IPS-18c (cell line): ENCODE measurements around the gene CEMP1.
"Not testable (repeated sequence)": the region's sequence is repeated elsewhere in the genome, so short reads cannot be mapped to it uniquely, and the experiment has no call there.

ENCODE experiments used
- H3K4me3 ChIP-seq: 2 replicates; pipeline ENCODE4 v1.7.0; 2013; ENCODE audit warnings: low read depth, mild to moderate bottlenecking, low read length, moderate library complexity; ENCODE audit not compliant: insufficient read depth
- H3K9me3 ChIP-seq: one replicate; pipeline ENCODE4 v1.6.1; 2013; ENCODE audit warnings: mild to moderate bottlenecking, low read length, moderate library complexity; ENCODE audit not compliant: control insufficient read depth, insufficient read depth

Gene CEMP1, protein sequence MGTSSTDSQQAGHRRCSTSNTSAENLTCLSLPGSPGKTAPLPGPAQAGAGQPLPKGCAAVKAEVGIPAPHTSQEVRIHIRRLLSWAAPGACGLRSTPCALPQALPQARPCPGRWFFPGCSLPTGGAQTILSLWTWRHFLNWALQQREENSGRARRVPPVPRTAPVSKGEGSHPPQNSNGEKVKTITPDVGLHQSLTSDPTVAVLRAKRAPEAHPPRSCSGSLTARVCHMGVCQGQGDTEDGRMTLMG

DNA sequence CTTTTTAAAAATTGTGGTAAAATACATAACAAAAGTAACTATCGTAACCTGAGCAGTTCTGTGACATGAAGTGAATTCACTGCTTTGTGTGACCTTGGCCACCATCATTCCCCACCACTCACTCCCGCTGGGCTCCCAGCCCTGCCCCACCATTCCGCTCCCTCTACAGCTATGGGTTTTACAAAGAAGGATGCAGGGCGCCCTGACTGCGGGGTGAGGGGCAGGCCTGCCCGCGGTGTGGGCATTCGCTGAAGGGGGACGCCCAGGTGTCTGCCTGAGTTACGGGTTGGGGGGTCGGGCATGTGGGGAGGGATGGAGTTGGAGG, at the start of gene CEMP1:
TSS of gene CEMP1 (minus strand) at position 38 of the 325 bp plus-strand sequence. CDS start 335 bp downstream, outside the sequence.
- H3K9me3 ChIP-seq: no peaks in the 10 kb centered on the region
- peak within 1 kb of the TSS; percentile 71 for H3K4me3 ChIP-seq

DNA sequence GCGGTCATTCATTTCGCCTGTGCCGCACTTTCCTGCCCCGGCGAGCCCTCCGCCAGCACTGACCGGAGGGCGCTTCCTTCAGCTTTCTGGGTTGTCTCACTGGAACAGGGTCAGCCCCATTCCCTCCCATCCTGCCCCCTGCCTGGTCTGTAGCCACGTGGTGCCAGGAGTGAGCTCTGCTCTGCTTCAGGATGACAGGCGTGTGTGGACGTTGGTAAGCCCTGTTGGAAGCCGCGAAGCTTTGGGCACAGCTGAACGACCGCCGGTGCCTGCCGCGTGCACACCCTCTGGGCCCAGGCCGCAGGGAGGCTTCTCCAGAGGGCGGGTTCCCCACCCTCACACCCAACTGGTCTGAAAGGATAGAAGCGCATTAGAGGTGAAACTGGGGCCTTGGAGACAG, 49.6 kb upstream of the CEMP1 start:
- H3K9me3 ChIP-seq, H3K4me3 ChIP-seq: not testable (repeated sequence)

DNA sequence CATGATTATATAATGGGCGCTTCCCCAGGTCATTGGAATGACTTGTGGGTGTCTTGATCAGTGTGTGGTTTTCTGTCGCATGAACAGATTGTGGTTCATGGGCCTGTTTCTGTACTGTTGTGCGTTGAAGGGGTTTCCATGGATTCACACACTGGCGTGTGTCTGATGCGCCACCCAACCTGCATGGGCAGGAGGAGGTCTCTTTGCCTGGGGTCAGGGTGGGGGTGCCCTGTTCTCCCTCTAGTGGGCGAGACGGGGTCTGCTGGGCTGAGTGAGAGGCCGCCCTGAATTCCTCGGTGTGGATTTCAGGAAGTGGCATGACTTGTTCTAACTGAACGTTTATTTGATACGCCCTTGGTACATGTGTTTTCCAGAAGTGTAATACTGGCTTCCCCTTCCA, 48.9 kb upstream of the CEMP1 start:
- not testable (repeated sequence) for H3K9me3 ChIP-seq, H3K4me3 ChIP-seq

DNA sequence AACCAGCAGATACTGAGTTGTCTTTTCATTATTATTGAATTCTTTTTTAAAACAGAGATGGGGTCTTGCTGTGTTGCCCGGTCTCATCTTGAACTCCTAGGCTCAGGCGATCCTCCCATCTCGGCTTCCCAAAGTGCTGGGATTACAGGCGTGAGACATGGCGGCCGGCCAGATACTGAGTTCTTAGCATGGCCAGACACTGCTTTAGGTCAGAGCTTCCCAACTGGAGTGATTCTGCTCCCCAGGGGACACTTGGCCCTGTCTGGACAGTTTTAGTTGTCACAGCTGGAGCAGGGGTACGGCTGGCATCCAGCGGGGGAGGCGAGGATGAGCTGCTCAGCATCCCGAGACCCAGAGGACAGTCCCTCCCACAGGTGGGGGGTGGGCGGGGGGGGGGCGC, 47.7 kb upstream of the CEMP1 start:
- H3K9me3 ChIP-seq, H3K4me3 ChIP-seq: not testable (repeated sequence)

DNA sequence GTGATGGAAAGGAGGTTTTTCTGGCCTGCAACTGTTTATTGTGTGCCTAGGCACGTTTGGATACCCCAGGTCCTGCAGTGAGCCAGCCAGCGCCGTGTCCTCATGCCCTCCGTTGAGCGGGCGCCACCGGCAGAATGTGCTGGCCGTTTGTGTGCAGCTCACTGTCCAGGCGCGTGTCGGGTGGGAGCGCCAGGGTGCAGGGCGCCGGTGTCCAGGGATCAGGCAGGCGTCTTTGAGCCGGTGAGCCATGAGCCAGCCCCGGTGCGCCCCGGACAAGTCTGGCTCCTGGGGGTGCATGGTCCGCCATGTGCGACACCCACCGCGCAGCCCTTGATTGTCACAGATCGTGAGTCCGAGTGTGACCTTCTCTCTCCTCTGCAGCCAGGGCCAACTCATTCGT, 45.8 kb upstream of the CEMP1 start:
- not testable (repeated sequence) for H3K9me3 ChIP-seq, H3K4me3 ChIP-seq

DNA sequence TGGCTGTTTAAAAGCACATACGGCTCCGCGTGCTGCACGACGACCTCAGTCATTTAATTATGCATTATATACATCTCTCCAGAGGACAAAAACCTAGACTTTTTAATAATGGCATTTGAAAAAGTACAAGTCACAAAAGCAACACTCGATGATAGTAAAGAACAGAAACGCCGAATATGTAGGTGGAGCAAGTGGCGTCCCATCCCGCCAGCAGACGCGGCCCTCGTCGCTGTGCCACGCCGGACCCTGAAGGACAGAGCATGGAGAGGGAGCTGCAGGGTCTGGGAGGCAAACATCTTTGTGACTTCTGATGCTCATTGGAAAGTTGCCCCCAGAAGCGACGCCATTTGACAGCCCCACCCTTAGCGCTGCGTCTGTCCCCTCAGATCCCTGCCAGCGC, 44.6 kb upstream of the CEMP1 start:
- H3K9me3 ChIP-seq, H3K4me3 ChIP-seq: not testable (repeated sequence)

DNA sequence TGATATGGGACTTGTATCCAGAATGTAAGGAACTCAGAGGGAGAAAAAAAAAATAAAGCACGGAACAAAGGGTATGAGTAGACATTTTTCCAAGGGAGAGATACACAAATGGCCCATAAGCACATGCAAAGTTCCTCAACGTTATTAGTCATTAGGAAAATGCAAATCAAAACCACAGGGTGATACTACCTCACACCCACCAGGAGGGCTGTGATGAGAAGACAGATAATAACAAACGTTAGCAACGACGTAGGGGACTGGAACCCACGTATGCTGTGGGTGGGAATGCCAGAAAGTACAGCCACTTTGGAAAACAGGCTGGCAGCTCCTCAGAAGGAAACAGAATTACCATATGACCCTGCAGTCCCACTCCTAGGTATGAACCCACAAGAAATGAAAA, 41.5 kb upstream of the CEMP1 start:
- H3K4me3 ChIP-seq, H3K9me3 ChIP-seq: not testable (repeated sequence)

DNA sequence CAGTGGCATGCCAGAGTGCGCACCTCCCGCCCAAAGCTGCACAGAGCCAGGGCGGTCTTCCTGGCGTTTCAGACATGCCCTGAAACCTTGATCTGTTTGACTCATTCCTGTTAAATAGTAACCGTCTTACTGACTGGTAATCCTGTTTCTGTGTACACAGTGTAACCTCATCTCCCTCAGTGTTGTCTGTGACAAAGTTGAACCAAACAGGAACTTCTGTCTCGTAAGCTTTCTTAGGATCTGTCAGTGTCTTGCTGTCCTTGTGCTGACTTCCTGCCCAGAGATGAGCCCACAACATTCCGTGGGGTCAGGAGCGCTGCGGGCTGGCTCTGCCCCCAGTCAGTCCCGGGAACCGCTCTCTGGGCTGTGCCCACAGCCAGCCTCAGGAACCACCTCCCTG, 37.4 kb upstream of the CEMP1 start:
- not testable (repeated sequence) for H3K4me3 ChIP-seq

DNA sequence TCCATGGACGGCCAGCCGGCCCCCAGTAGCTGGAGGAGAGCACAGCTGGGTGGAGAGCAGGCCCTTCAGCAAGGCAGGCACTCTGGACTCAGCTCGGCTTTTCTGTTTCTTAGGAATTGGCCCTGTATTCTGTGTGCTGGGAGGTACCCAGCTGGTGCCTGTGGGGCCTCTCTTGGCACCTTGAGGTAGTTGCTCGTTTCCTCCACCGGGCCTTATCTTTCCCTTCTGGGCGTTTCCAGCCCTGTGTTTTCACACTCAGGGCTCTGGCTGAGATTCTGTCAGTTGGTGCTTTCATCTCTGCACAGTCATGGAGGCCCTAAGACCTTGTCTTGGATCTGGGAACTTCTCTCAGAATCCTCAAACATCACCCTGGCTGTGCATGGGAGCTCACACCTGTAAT, 36.3 kb upstream of the CEMP1 start:
- not testable (repeated sequence) for H3K4me3 ChIP-seq, H3K9me3 ChIP-seq

More for the DNA sequence above, 37.4 kb upstream of the CEMP1 start:
- H3K9me3 ChIP-seq: not testable (repeated sequence)

DNA sequence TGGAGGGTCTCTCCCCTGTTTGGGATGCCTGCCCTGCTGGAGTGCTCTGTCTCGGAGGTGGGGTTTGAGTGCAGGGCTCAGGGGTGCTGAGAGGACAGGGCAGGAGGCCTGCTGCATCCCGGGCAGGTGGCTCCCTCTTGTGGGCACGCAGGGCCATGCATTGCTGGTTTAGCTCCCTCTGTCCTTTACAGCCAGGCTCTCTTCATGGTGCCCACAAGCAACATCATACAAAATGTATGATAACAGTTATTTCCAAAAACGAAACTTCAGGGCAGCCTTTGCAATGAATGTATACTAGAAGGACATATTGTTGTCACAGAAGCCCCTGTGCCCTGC, 29.6 kb upstream of the CEMP1 start:
- not testable (repeated sequence) for H3K9me3 ChIP-seq, H3K4me3 ChIP-seq

DNA sequence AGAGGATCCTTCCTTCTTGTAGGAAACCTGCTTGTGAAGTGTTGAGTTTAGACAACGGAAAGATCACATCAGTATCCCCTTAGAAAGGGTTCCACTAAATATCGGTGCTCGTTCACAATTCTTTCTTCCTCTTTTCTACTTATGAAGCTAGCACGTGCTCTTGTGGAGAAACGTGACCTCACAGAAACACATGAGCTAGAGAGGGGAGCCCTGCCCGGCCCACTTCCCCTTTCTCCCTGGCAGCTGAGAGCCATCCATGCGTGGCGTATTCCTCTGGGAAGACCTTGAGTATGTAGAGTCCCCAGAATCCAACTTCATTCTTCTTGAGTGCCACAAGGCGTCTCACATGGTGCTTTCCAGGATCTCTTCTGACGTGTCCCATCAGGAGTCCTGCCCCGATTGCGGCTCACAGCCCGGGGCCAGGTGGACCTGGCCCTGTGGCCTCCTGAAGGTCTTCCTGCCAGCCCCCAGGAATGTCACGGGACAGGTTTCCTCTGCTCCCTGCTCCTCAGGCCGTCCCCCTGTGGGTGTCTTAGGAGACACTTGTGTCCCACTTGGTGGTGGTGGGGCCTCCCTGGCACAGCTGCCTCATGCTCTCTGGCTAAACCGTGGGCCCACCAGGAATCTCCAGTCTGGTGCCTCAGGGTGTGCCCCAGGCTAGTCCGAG, 29.1 kb upstream of the CEMP1 start:
- H3K9me3 ChIP-seq: not testable (repeated sequence)

DNA sequence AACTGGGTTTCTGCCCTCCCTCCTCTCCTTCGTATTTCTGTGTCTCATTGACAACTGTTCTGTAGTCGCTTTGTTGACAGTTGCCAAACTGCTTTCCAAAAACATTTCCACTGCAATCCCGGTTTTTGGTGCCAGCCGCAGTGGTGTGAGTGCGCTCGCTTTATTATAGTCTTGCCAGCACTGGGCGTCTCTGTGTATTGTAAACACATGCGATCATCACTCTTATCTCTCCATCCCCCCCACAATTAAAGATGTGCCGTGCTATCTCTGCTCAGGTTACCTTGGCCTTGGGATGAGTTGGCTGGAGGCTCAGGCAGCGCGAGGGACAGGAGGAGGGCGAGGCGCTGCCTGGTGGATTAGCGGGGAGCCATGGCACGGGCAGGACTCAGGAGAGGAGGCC, 25.9 kb upstream of the CEMP1 start:
- H3K9me3 ChIP-seq, H3K4me3 ChIP-seq: not testable (repeated sequence)

More for the DNA sequence above, 29.1 kb upstream of the CEMP1 start:
- H3K4me3 ChIP-seq: not testable (repeated sequence)

DNA sequence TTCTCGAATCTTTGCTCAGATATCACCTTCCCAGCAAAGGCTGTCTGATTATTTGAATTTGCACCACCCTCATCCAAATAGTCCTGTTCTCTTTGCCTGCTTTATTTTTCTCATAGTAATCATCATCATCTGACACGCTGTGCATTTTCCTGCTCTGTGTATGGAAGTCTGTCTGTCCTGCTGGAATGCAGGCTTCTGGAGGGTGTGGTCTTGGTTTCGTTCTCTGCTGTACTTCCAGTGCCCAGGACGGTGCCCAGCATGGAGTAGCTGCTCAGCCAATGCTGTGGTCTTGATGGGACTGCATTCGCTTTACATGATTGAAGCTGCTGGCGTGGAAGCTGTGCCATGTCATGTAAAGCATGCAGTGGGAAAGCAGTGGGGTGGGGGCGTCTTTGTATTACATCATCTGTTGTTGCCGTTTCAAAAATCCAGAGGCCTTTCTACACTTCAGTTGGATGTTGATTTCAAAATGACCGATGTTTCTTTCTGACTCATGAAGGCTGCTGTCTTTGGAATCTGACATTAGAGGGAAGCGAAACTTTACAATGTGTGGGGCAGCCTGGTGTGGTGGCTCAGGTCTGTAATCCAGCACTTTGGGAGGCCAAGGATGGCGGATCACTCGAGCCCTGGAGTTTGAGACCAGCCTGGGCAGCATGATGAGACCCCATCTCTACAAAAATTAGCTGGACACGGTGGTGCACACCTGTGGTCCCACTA, 23.7 kb upstream of the CEMP1 start:
- not testable (repeated sequence) for H3K9me3 ChIP-seq, H3K4me3 ChIP-seq

DNA sequence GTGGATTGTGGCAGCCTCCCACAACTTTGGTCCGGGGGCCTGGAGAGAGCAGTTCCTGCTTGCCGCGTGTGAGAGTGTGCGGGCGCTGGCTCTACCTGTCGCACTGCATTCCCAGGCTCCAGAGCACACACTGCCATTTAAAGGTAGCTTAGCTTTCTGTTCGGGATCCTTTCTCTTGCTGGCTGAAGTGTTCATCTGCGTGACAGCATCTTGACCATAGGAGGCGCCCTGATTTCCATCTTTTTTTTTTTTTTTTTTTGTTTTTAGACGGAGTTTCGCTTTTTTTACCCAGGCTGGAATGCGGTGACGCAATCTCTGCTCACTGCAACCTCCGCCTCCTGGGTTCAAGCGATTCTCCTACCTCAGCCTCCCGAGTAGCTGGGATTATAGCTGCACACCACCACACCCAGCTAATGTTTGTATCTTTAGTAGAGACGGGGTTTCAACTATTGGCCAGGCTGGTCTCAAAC, 20.2 kb upstream of the CEMP1 start:
- not testable (repeated sequence) for H3K9me3 ChIP-seq, H3K4me3 ChIP-seq

DNA sequence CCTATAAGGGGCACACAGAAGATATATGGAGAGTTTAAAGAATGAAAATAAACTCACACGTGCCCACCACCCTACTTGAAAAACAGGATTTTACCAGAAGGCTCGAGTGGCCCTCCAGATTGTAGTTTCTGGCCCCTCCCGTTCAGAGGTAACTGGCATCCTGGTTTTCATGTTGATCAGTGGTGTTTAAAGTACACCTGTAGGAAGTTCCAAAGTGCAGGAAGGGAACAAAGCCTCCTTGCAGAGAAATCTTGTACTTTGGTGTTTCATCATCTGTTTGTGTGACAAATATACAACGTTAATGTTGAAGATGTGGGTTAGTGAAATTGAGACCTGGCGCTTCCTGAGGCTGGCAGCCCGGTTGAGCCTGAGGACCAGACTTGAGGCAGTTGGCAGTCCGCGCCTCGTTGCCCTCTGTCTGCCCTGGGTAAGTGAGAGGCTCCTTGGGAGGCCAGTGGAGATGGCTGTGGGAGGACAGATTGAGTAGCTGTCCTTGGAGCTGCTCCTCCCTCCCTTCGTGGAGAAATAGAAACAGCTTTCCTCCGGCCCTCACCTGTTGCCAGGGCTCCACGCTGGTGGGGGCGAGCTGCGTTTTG, 19.2 kb upstream of the CEMP1 start:
- H3K4me3 ChIP-seq: not testable (repeated sequence)

DNA sequence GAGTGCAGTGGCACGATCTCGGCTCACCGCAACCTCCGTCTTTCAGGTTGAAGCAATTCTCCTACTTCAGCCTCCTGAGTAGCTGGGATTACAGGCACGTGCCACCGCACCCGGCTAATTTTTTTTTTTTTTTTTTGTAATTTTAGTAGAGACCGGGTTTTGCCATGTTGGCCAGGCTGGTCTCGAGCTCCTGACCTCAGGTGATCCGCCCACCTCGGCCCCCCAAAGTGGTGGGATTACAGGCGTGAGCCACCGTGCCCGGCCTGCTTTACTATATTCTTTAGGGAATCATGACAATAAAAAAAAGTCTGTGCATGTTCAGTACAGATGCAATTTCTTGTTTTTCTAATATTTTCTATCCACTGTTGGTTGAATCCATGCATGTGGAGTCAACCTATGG, 12.6 kb upstream of the CEMP1 start:
- H3K4me3 ChIP-seq, H3K9me3 ChIP-seq: not testable (repeated sequence)

More for the DNA sequence above, 19.2 kb upstream of the CEMP1 start:
- not testable (repeated sequence) for H3K9me3 ChIP-seq

DNA sequence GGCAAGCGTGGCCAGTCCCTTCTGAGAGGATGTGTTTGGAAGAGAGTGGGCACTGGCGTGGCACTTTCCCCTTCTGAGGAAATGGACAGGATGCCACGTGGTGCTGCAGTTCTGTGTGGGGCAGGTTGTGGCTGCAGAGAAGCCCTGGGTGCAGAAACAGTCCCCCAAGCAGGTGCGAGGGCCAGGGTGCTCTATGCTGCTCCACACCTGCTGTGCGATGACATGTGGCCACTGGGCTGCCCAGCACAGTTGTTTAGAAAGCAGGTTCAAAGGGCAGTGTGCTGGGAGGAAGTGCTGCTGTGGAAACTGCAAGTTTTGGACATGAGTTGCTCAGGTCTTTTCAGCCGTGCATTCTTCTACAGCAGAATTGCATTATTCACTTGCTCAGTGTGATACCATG, 10.2 kb upstream of the CEMP1 start:
- H3K9me3 ChIP-seq, H3K4me3 ChIP-seq: not testable (repeated sequence)

DNA sequence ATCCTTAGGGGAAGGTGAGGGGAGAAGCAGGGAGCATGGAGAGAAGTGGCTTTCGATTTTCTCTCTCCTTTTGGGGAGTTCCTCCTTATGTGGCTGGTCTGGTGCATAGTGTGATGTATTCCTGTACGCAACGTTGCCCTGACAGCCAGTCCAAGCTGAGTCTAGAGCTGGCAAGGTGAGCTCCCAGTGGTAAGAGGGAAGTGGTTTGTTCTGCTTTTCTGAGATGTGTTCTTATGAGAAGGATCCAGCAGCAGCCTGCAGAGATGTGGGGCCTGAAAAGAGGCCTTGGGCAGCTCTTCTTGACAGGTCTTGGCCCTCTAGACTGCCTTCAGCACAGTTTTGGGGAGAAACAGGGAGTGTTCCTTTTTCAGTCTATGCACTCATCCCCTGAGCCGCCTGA, 9.7 kb upstream of the CEMP1 start:
- not testable (repeated sequence) for H3K9me3 ChIP-seq, H3K4me3 ChIP-seq
